ENCODE results near the gene COL4A6.

Gene COL4A6

GRCh38 chrX:108267557-108267956, 170.7 kb downstream of the COL4A6 start:
- no peak for DNase-seq

- DNase-seq = no peak
These were observed 173.8 kb downstream of the COL4A6 start for GRCh38 chrX:108264376-108264775.

- no peak for DNase-seq
These were observed 176.5 kb downstream of the COL4A6 start for GRCh38 chrX:108261549-108262203.

GRCh38 chrX:108257556-108257955, 180.7 kb downstream of the COL4A6 start:
- DNase-seq = no peak

GRCh38 chrX:108254636-108255035, 183.6 kb downstream of the COL4A6 start:
- no peak for DNase-seq

GRCh38 chrX:108250654-108251579, 187.3 kb downstream of the COL4A6 start:
- DNase-seq = no peak

- no peak for DNase-seq
These were observed 191.8 kb downstream of the COL4A6 start for GRCh38 chrX:108246304-108246954.

- DNase-seq = no peak
These were observed 192.8 kb downstream of the COL4A6 start for GRCh38 chrX:108245462-108245861.

GRCh38 chrX:108235986-108236385, 202.2 kb downstream of the COL4A6 start:
- no peak for DNase-seq

GRCh38 chrX:108230574-108230973, 207.6 kb downstream of the COL4A6 start:
- DNase-seq = no peak

GRCh38 chrX:108224727-108225621, 213.2 kb downstream of the COL4A6 start:
- DNase-seq = peak; percentile 0

- DNase-seq = no peak
These were observed 214.0 kb downstream of the COL4A6 start for GRCh38 chrX:108224218-108224617.

GRCh38 chrX:108223585-108223984, 214.6 kb downstream of the COL4A6 start:
- DNase-seq = no peak

GRCh38 chrX:108221301-108221864, 216.8 kb downstream of the COL4A6 start:
- DNase-seq = no peak

- DNase-seq = no peak
These were observed 218.1 kb downstream of the COL4A6 start for GRCh38 chrX:108219949-108220601.

GRCh38 chrX:108217876-108218275, 220.3 kb downstream of the COL4A6 start:
- no peak for DNase-seq

GRCh38 chrX:108216919-108217571, 221.2 kb downstream of the COL4A6 start:
- no peak for DNase-seq

- no peak for DNase-seq
These were observed 221.8 kb downstream of the COL4A6 start for GRCh38 chrX:108216405-108216804.

- no peak for DNase-seq
These were observed 226.9 kb downstream of the COL4A6 start for GRCh38 chrX:108211301-108211700.

- DNase-seq = no peak
These were observed 229.1 kb downstream of the COL4A6 start for GRCh38 chrX:108209006-108209554.

- no peak for DNase-seq
These were observed 234.7 kb downstream of the COL4A6 start for GRCh38 chrX:108203540-108203939.
